UCSD-AML1 (cell line): ENCODE results near the gene GIPC1.

Experiments
- DNase-seq: peaks from one replicate; lab custom pipeline; 2025; ENCODE audit not compliant: unreplicated experiment; lab: John Stamatoyannopoulos, UW

GIPC1 gene

DNA sequence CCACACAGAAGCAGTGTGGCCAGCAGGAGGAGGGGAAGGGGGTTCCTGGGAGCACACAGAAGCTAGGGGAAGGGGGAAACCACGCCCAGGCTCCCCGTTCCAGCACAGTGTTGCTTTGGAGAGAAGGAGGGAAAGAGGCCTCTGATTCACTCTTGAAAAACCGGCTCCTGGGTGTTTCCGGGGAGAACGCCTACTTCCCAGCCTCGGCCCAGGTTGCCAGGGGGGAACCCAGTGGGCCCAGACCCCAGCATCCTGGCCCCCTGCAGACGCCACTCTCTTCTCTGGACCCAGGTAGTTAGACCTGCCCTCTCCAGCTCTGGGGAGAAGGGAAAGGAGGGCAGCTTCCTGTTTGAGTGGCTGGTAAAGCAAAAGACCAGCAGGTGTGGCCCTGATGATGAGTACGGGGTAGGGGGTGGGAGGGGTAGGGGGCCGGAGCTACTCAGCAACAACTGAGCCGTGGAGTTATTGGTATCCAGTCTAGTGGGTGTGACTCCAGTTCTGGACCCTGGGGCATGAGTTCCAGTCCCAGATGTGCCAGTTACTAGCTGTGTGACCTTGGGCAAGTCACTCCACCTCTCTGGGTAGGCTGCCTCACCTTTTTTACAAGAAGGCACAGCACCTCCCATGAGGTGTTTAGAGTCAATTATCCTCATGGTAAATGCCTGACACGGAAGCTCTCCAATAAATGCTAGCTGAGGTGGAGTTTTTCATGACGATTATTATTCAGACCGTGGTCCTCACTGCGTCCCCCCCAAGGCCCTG lies 836 bp downstream of the GIPC1 start:
- DNase-seq: no peak

DNA sequence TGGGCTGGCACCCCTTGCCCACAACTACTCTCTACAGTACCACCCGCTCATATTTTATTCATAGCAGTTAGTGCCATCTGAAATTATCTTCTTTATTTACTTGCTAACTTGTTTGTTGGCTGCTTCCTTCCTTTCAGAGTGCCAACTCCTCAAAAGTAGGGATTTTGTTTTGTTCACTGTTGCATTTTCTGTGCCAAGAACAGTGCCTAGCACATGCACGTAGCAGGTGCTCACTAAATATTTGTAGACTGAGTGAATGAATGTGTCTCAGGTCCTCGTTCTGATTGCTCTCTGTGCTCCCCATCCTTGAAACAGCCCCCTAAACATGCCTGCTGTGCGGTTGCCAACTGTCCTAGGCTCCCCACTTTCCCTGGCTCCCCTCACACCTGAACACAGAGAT lies 1.5 kb downstream of the GIPC1 start:
- no peak for DNase-seq

DNA sequence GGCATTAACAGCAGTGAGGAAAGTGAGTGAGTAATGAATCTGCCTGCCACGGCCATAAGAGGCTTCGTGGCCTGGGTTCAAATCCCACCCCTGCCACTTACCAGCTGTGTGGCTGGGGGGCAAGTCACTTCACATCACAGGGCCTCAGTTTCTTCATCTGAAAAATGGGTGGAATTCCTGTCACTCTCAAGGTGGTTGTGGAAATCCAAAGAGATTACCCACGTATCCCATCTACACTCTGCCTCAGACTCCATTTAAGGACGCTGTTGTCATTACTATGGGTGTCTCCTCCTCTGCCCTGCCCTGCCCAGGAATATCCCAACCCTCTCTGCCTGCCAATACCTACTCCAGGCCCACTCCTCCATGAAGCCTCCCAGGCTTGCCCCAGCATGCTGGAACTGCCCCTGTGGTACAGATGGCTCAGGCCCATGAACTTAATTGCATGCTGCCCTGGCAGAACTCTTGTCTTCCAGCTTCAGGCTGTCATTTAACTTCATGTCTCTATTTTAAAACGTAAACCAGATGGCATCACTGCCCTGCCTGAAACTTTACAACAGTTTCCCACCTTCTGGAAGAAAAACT lies 3.1 kb downstream of the GIPC1 start:
- no peak for DNase-seq

DNA sequence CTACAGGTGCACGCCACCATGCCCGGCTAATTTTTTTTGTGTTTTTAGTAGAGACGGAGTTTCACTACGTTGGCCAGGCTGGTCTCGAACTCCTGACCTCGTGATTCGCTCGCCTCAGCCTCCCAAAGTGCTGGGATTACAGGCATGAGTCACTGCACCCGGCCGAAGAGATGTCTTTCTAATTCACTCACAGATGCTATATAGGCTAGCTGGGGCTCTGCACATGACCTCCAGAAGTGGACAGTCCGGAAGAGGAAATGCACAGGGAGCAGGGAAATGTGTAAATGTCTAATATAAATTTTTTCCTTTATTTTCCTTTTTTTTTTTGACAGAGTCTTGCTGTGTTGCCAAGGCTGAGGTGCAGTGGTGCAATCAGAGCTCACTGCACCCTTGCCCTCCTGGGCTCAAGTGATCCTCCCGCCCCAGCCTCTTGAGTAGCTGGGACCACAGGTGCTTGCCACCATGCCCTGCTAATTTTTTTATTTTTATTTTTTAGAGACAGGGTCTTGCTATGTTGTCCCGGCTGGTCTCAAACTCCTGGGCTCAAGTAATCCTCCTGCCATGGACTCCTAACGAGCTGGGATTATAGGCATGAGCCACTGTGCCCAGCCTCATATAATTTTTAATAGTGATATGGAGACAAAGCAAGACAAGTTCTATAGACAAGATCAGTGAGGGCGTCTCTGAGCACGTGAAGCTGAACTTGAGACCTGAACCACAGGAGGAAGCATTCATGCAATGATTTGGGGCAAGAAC lies 8.4 kb downstream of the GIPC1 start:
- DNase-seq: no peak

DNA sequence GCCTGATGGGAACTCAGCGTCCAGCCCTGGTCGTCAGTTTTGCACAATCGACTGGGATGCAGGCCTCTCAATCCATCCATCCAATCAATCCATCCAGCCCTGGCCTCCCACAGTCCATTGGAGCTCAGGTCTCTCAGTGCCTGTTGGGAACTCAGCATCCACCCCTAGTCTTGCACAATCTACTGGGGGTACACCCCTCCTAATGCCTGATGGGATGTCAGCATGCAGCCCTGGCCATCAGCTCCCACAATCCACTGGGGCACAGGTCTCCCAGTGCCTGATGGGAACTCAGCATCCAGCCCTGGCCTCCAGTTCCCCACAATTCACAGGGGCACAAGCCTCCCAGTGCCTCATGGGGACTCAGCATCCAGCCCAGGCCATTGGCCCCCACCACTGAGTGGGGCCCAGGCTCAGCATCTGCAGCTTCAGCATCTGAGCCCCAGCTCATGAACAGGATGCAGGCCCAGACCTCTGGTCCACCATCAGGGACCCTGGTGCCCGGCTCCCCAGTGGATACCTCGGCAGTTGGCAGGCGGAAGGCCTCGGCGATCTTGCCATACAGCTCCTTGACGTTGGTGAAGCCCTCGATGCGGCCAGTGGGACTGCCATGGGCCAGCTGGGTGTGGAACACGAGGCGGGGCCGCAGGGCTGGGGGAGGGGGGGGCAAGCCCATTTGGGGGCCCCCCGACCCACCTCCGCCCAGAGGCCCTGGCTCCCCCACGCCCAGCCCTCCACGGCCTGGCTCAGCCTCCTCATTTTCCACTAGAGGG lies 13.6 kb downstream of the GIPC1 start:
- DNase-seq: no peak

DNA sequence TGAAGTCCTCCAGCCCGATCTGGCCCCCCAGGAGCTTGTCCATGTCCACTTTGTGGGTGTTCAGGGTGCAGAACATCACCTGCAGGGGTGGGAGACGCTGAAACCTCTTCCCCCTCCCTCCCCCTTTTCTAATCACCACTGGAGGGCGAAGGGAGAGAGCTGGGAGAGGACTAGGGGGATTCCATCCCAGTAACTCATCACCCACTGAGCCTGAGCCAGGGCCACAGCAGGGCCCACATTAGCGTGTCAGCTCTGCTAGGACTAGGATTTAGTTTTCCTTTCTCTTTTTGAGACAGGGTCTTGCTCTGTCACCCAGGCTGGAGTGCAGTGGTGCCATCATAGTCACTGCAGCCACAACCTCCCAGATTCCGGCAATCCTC lies 15.2 kb downstream of the GIPC1 start:
- DNase-seq: no peak

DNA sequence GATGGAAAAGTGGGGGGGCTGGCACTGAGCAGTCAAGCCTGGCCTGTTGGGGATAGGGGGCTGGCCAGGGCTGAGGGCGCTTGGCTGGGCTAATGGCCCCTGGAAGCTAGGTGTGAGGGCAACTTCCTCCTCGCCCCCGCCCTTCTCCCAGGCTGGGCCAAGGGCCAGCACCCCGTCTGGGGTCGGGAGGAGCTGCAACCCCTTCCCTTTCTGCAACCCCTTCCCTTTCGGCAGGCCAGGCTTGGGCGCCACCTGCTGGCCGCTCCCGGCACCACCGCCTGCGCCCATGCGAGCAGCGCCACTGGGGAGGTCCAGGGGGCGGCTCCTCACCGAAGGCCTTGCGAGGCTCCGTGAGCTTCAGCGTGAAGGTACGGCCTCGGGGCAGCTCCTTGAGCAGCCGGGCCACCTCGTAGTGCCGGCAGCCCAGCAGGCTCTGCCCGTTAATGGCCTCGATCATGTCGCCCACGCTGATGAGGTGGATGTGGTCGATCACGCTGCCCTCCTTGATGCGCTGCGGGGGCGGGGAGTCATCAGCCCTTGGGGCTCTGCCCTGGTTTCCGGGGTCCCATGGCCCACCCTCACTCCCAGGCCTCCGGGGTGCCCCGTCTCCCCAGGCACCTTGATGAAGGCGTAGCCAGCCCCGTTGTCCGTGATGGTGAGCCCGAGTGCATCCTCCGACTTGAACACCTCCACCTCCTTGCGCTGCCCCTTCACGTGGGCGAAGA lies 15.8 kb downstream of the GIPC1 start:
- DNase-seq: peak; percentile 73

DNA sequence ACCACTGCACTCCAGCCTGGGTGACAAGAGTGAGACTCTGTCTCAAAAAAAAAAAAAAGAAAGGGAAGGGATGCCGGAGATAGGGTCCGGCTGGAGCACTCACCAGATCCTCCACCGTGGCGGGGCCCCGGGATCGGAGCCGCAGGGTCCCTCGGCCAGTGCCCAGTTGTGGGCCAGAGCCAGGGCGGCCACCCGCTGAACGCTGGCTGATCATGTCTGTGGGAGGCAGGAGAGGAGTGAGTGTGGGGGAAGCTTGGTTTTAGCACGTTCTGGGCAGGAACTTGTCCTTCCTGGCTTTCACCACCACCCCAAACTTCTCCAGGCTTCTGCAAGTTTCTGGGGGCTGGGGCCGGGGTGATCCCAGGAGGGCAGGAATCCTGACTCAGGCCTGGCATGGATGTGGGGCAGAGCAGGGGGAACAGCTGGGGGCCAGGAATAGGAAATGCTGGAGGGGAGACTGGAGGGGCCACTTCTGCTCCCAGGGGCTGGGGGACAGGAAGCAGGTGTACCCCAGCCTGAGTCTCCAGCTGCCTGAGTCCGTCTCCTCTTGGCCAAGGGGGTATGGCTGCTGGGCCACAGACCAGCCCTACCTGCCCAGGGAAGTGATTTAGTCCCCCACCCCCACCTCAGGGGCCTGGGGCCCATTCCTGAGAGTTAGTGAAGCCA lies 16.5 kb downstream of the GIPC1 start:
- no peak for DNase-seq

DNA sequence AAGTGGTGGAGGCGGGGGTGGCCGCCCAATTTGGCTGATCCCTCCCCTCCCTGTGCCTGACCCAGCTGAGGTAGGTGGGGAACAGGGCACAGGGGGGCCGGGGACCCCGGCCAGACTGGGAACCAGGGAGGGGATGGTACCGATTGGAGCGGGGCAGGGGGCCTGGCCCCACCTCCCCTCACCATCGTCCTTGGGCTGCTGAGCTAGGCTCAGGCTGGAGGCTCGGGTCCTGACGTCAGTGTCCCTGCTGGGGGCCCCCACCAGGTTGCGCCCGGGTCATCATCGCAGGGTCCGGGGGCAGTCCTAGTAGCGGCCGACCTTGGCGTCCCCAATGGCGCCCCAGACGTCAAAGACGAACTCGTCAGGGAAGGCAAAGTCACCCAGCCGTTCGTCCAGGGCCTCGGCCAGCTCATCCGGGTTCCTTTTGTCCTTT lies 17.8 kb downstream of the GIPC1 start:
- no peak for DNase-seq

DNA sequence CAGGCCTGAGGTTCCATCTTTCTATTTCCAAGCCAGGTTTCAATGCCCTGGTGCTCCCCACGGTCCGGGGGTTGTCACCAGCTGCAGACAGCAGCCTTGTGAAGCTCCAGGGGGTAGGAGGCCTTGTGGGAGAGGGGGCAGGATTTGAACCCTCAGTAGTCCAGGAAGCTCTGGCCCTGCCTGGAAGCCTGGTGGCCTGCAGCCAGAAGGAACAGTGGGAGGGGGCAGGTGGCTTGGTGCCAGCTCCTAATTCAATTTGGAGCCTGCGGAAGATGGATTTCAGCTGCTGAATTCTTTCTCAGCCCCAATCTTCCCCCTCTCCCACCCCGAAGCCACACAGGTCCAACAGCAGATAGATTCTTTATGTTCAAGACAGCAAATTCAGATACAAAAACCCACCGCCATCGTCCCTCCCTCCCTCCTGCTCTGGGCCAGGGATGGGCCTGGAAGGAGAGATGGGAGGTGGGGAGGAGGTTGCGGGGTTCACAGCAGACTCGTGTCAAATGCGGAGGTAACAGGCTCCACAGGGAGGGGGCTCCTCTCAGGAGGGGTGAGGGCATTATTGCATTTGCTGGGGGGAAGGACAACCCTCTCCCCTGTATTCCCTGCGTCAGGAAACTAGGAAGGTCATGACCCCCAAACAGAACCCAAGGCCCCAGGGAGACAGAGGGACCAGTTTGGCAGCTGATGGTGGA lies 18.4 kb downstream of the GIPC1 start:
- no peak for DNase-seq

DNA sequence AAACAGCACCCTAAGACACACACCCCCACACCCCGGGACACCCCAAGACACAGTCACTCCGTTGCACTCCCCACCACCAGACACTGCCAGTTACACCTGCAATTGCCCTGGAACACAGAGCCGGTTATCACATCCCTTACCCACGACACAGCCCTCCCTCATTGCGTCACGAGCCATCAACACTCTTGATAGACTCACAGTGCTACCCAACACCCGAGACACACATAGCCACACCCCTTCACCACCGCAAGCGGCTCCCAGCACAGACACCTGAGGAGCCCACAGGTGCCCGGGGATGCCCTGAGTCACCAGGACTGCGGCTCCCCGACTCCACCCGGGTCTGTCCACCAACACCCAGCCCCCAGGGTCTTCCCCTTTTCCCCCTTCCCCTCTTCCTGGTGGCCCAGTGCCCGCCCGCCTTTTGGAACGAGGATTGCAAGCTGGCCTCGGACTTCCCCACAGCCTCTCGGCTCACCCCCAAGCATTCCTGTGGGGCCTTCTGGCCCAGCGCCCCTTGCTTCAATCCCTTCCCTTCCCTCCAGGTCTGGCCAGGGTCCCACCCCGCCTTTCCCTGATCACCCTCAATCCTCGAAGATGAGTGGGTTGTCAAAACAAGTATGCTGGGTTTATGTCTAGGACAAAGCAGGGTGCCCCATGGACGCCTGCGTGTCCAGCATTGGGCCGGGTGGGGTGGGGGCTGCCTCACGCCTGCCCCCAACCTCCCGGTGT lies 19.1 kb downstream of the GIPC1 start:
- DNase-seq: no peak

DNA sequence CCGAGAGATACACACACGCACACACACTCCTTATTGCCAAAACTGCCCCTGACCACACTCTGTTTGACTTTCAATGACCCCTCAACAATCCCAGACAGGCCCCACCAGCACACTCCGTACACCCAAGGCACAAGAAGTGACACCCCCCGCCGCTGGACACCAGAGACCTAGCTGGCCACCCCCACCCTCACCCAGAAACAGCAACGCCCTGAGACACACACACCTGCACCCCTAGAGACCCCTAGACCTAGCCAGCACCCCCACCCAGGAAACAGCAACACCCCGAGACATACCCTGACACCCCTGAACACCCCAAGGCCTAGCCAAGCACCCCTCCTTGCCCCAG lies 19.6 kb downstream of the GIPC1 start:
- DNase-seq: no peak

DNA sequence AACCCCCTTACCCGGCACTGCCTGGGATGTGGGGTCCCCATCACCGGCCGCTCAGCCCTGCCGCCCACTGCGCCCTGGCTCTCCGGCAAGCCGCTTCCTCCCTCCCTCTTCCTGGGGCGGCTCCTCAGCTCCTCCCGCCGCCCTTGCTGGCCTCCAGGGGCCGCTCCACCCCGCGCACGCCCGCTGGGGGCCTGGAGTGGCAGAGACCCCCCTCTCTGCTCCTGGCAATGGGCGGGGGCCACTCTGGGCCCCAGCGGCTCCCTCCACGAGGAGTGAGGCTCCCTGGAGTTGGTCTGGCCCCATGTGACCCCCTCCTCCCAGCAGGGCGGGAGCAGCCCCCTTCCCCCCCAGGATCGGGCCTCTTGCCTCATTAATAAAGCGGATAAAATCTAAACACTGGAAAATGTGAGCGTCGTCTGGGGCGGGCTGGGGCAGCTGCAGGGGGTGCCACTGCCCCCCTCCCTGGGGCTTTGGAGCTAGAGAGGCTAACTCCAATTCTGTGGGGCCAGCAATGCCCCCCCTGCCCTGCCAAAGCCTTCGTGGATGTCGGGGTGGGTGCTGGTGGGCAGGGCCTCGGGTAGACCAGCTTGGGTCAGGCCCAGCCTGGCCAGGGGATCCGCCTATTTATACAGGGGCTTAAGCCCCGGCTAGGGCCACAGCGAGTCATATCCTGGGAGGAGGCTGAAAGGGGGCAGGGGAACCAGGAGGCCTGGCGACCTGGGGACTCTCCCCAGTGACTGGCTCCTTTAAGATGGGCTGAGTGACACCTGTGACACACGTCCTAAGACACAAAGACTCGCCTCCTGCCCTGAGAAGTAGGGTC lies 20.5 kb downstream of the GIPC1 start, which contains the start of gene PTGER1:
TSS of gene PTGER1 (minus strand) at position 104 of the 823 bp plus-strand sequence. CDS start 1,034 bp downstream, outside the sequence.
- peak; percentile 51 for DNase-seq

DNA sequence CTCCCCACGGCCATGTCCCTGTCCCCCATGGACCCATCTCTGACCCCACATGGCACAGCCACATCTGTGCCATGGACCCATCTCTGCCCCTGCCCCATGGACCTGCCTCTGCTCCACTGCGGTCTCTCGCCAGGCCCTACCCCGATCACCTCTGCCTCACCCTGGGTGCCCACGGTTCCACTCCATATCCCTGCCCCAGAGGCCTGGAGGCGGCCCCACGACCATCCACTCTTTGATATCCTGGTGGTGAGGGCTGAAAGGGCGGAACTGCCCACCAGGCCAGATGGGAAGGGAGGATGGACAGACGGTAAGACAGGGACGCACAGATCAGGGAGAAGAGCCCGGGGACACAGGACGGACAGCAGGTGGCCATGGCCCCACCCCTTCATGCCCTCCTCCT lies 21.1 kb downstream of the GIPC1 start:
- DNase-seq: no peak

DNA sequence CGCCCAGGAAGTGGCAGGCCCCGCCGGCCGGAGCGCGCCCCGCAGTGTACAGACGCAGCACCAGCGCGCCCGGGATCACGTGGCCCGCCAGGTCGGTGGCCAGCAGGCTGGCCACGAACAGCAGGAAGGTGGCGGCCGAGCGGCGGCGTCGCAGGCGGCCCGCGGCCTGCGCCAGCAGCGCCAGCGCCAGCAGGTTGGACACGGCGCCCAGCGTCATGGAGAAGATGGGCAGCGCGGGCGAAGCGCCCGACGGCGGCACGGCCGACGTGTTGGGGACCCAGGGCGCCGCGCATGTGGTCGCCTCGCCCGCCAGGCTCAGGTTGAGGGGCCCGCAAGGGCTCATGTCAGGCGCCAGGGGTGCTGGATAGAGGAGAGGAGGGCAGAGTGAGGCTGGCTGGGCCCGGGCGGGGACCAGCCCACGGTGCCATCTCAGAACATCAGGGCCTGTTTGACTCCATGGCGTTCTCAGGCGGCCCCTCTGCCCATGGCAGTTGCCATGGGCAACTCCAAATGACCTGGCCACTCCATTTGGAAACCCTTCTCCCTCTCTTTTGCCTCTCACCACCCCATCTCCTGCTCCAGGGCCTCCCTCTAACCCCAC lies 21.8 kb downstream of the GIPC1 start:
- no peak for DNase-seq

DNA sequence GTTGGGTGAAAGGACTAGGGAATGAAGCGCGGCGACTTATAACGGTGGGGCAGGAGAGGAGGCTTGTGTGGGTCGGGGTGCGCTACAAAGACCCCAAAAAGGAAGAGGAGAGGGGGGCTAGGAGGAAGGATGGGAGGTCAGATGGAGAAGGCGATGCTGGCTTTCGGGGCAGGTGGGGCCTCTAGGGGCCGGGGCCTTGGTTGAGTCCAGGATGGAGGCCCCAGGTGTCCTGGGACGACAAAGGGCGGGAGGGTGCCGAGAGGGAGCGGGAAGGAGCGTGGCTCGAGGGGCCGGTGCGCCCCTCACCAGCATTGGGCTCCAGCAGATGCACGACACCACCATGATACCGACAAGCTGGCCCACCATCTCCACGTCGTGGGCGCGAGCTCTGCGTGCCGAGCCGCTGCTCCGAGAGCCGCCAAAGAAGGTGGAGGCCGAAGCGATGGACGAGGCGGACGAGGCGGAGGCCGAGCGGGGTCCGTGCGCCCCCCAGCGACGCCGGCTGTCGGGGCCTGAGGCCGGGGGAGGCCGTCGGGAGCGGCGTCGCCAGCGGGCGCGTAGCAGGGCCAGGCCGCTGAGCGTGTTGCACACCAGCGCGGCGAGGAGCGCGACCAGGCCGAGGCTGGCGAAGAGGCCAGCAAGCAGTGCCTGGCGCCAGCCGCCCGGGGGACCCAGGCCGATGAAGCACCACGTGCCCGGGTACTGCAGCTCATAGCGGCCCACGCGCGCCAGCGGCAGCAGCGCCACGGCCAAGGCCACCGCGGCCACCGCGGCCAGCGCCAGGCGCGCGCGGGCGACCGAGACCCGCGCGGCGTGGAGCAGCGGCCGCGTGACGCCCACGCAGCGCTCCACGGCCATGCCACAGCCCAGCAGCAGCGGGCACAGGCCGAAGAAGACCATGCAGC lies 22.6 kb downstream of the GIPC1 start:
- no peak for DNase-seq
